Bronchial epithelial cell (primary cell): Measurements from ENCODE around the gene ZNF335. TPM values are rescaled to one million over a fixed set of nuclear protein-coding genes. Genes with fewer than 3 reads are reported as not detected.
A peak's percentile ranks its signal among the peaks of the same experiment; 100 is the strongest.
"Not testable (repeated sequence)": the region's sequence is repeated elsewhere in the genome, so short reads cannot be mapped to it uniquely, and the experiment has no call there.

ENCODE experiments used
- DNase-seq: peaks from one replicate; pipeline ENCODE4 v3.0.0-alpha.2; 2010; ENCODE audit warnings: low read depth
- FAIRE-seq: peaks from 2 replicates; lab custom pipeline; 2011; peaks lifted over from hg19 to GRCh38; lab: Jason Lieb, UNC
- H3K27me3 ChIP-seq: 2 replicates; pipeline ENCODE4 v1.5.1; 2011; ENCODE audit warnings: low read length; ENCODE audit not compliant: control insufficient read depth, insufficient read depth
- H3K36me3 ChIP-seq: 2 replicates; pipeline ENCODE4 v1.5.1; 2011; ENCODE audit warnings: low read length; ENCODE audit not compliant: control insufficient read depth, insufficient read depth
- H3K4me3 ChIP-seq: 2 replicates; pipeline ENCODE4 v1.5.1; 2011; ENCODE audit warnings: mild to moderate bottlenecking, low read depth, low read length, control low read depth
- total RNA-seq: library from RNA; depleted of rRNA; stranded (reverse); fragments of >200 nt; gene quantifications from 2 replicates; pipeline ENCODE4 v1.2.1, GENCODE V29; 2014
- TF ChIP-seq, protein P1 (sequence below): IDR thresholded peaks from 2 replicates; pipeline ENCODE4 v1.5.1; 2011; ENCODE audit warnings: mild to moderate bottlenecking, moderate library complexity, low read length, control low read depth, inconsistent platforms; ENCODE audit not compliant: insufficient read depth, severe bottlenecking

The ZNF335 gene
- total RNA-seq, 1 donor from 2014 or later: 10.3 TPM

DNA sequence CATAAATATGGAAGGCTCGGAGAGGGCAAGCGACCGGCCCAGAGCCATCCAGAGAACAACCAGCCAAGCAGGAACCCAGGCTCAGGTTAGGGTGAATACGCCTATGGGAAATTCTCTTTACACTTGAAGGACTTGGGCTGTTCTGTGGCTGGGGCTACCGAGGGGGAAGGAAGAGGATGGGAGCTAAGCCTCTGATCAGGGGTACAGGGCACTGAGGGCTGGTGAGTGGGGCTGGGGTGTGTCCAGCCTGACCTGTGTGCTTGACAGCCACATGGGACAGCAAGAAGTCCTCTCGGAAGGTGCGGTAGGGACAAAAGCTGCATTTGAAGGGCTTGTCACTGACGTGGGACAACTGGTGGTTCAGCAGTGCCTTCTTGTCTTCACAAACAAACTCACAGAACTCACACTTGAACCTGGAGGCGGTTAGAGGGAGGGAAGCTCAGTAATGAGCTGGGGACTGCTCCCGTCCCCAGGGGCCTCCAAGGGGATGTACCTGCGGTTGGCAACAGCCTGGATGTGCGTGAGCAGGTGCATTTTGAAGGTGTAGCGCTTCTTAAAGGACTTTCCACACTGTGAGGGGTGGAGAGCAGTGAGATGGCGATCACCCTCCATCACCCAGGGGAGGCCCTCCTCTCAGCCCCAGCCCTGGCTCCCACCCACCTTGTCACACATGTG is 11.9 kb downstream of the ZNF335 start:
- Histone ChIP-seq H3K27me3 (no peaks in the 10 kb centered on the region), H3K4me3 (no peak overlapping the region), H3K36me3 (peaks cover 47% of the 10 kb centered on the region)
- DNase-seq (no peak), FAIRE-seq (no peak)
- TF ChIP-seq, protein P1, sequence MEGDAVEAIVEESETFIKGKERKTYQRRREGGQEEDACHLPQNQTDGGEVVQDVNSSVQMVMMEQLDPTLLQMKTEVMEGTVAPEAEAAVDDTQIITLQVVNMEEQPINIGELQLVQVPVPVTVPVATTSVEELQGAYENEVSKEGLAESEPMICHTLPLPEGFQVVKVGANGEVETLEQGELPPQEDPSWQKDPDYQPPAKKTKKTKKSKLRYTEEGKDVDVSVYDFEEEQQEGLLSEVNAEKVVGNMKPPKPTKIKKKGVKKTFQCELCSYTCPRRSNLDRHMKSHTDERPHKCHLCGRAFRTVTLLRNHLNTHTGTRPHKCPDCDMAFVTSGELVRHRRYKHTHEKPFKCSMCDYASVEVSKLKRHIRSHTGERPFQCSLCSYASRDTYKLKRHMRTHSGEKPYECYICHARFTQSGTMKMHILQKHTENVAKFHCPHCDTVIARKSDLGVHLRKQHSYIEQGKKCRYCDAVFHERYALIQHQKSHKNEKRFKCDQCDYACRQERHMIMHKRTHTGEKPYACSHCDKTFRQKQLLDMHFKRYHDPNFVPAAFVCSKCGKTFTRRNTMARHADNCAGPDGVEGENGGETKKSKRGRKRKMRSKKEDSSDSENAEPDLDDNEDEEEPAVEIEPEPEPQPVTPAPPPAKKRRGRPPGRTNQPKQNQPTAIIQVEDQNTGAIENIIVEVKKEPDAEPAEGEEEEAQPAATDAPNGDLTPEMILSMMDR: no peak

DNA sequence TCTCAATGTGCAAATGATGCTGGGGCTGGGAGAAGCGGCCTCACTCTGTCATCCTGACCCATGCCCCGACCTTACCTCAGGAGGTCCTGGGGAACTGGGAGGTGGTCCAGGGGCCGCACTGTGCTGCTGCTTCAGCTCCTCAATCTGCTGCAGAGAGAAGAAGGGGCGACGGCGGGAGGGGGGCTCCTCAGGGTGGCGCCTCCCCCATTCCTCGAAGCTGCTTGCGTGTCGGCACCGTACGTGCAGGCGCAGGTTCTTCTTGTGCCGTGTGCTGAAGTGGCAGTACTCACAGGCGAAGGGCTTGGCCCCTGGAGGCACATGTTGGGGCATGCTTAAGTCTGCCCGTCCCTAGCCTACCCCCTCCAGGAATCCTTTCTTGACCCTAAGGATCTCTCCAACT is 12.9 kb downstream of the ZNF335 start:
- peaks cover 46% of the 10 kb centered on the region for H3K36me3 ChIP-seq
- no peaks in the 10 kb centered on the region for H3K27me3 ChIP-seq
- peak; percentile 35 for DNase-seq
- no peak for FAIRE-seq
- no peak overlapping the region for H3K4me3 ChIP-seq
- TF ChIP-seq, protein P1: no peak

DNA sequence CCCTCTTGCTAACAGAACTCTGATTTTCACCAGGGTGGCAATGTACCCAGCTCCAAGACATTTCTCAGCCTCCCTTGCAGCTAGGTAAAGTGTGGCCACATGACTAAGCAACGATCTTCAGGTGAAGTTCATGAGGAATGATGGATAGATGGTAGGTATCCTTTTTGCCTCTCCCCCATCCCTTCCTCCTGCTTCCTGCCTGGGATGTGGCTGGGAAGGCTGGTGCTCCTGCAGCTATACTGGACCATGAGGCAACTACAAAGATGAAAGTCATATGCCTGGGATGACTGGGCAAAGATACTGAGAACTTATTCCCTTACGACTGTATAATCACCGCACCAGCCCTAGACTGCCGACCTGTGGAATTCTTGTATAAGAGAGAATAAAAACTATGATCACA is 13.4 kb downstream of the ZNF335 start:
- no peak for DNase-seq
- H3K4me3 ChIP-seq: no peak overlapping the region
- peaks cover 45% of the 10 kb centered on the region for H3K36me3 ChIP-seq
- H3K27me3 ChIP-seq: no peaks in the 10 kb centered on the region
- FAIRE-seq: no peak
- TF ChIP-seq, protein P1: no peak

DNA sequence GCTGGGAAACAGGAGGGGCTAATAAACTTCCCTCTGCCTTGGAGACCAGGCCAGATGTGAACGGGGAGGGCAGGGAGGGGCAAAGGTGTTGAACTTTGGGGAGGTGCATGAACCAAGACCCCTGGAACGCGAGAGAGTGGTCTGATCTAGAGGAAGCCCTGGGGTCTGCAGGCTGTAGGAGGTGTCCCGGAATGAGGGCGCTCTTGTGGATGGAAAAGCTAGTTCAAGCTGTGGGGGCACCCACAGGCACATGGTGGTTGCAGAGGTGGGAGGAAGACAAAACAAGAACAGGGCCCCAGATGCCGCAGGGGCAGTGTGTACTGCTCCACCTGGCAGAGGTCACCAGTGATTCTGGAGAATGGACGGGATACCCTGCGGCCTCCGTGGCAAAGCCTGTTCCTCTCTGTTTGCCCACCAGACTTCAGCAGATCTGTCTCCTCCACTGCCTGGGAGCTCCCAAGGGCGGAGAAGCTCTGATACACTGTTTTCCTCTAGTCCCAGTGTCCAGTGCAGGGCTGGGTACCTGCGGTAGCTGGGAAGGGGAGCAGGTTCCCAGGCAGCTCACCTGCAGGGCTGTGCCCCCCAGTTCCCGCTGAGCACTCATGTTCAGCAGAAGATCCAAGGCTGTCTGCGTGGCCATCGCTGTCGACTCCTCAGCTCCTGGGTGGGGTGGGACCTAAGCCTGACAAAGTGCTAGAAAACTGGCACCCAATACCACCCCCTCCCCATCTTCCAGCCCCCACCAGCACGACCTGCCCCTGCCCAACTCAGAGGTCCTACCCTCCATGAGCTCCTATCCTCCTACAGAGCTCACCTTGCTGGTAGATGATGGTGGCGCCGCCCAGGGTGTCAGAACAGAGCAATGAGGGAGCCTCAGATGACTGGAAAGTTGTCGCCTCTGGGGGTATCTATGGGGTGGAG is 14.7 kb downstream of the ZNF335 start:
- TF ChIP-seq, protein P1: no peak
- no peak for DNase-seq
- H3K36me3 ChIP-seq: peaks cover 53% of the 10 kb centered on the region
- no peaks in the 10 kb centered on the region for H3K27me3 ChIP-seq
- H3K4me3 ChIP-seq: no peak overlapping the region
- FAIRE-seq: no peak

DNA sequence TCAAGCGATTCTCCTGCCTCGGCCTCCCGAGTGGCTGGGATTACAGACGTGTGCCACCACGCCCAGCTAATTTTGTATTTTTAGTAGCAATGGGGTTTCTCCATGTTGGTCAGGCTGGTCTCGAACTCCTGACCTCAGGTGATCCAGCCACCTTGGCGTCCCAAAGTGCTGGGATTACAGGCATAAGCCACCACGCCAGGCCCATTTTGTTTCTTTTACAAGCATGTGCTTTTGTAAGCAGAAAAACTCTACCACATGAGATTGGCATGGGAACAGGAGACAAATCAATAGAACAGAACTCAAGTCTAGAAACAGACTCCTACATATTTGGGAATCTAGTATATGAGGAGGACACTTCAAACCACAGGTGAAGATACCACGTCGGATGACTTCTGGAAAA is 15.7 kb downstream of the ZNF335 start:
- H3K27me3 ChIP-seq, FAIRE-seq, DNase-seq, H3K4me3 ChIP-seq: not testable (repeated sequence)
- peaks cover 53% of the 10 kb centered on the region for H3K36me3 ChIP-seq

DNA sequence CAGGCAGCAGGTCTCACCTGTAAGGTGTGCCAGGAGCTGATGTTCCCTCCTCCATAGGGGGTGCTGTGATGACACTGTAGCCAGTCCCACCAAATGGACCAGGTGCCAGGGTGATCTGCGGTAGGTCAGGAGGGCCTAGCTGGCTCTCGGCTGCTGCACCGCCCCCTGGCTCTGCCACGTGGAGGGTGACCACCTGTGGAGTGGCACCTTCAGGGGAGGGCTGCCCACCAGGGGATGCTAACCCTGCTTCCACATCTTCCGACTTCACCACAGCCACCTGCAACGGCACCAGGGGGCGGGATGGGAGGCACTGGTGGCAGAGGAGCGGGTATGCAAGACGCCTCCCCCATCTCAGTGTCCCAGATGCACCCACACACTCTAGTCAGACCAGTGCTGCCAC is 18.3 kb downstream of the ZNF335 start:
- DNase-seq (no peak), FAIRE-seq (no peak)
- TF ChIP-seq, protein P1: no peak
- Histone ChIP-seq H3K4me3 (no peak overlapping the region), H3K27me3 (no peaks in the 10 kb centered on the region), H3K36me3 (peaks cover 44% of the 10 kb centered on the region)
